Right lobe of liver (tissue), 4 donors: ENCODE data around the gene MYOT.

Experiments
- CTCF ChIP-seq, 4 donors: fragments of 200-600 bp in 3 of 4; fragments of 450-650 bp in 1 of 4; IDR thresholded peaks; one replicate each; pipeline versions ENCODE4 v1.5.1 to v1.8.0; 2016 to 2022; ENCODE audit warnings: antibody characterized with exemption in 4 of 4, mild to moderate bottlenecking in 2 of 4
- POLR2A ChIP-seq: fragments of 450-650 bp; IDR thresholded peaks from one replicate; pipeline ENCODE4 v1.6.1; 2017; ENCODE audit warnings: antibody characterized with exemption, mild to moderate bottlenecking
- donor health status: DM: no; HTN: no; CAD: no.
- donor health status: DM: no; HTN: no; CAD: no.
- donor health status: DM: no; HTN: yes; CAD: no.

DNA sequence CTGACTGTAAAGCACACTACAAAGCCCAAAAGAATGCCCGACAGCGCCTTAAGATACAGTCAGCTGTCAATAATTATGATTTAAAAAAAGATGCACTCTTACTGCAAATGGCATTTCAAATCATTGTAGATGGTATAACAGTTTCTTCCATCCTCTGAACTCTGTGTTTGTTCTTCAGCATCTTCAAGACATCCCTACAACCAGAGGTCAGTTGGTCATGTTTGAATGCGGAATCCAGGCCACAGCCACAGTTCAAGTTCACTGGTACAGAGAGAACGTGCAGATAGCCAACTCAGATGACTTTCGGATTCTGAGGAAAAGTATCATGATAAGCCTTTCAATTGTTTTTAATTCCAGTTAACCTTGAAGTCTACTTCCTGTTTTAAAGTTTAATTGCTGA is 8.7 kb upstream of the MYOT start:
- no peak for TF ChIP-seq POLR2A
- no peak for TF ChIP-seq CTCF (IDR thresholded peaks at IDR 0.05)
